CD14-positive monocyte (primary cell): Measurements from ENCODE around the gene ENDOG. TPM values are rescaled to one million over a fixed set of nuclear protein-coding genes. Genes with fewer than 3 reads are reported as not detected.
A peak's percentile ranks its signal among the peaks of the same experiment; 100 is the strongest.

Experiments used
- DNase-seq, 3 donors: peaks; one replicate each; pipeline ENCODE4 v3.0.0-alpha.2; 2011 to 2022
- H2AFZ ChIP-seq: 2 replicates; pipeline ENCODE4 v1.6.0; 2012; ENCODE audit warnings: mild to moderate bottlenecking, low read depth, low read length, inconsistent platforms; ENCODE audit not compliant: insufficient read depth, poor library complexity, severe bottlenecking
- H3K27ac ChIP-seq, 2 donors: 1 replicate in 1 of 2; 2 replicates in 1 of 2; pipeline ENCODE4 v1.5.1; 2012 to 2013; ENCODE audit warnings: low read length in 2 of 2, control low read depth in 1 of 2, inconsistent platforms in 1 of 2, low read depth in 1 of 2, mild to moderate bottlenecking in 1 of 2
- H3K27me3 ChIP-seq, 2 donors: one replicate each; pipeline versions ENCODE4 v1.6.0 to v1.6.1; 2011 to 2013; ENCODE audit warnings: low read length in 2 of 2; ENCODE audit not compliant: control insufficient read depth in 2 of 2, insufficient read depth in 2 of 2
- H3K36me3 ChIP-seq, 2 donors: replicated peaks in 1 of 2; 1 replicate in 1 of 2; 2 replicates in 1 of 2; pipeline versions ENCODE4 v1.5.1 to v1.6.1; 2012 to 2013; ENCODE audit warnings: low read length in 2 of 2, control low read depth in 1 of 2, inconsistent platforms in 1 of 2, mild to moderate bottlenecking in 1 of 2; ENCODE audit not compliant: insufficient read depth in 2 of 2, control insufficient read depth in 1 of 2
- H3K4me1 ChIP-seq, 2 donors: 1 replicate in 1 of 2; 2 replicates in 1 of 2; pipeline versions ENCODE4 v1.5.1 to v1.6.1; 2012 to 2013; ENCODE audit warnings: low read length in 2 of 2, control low read depth in 1 of 2, inconsistent platforms in 1 of 2, mild to moderate bottlenecking in 1 of 2, moderate library complexity in 1 of 2; ENCODE audit not compliant: insufficient read depth in 2 of 2, control insufficient read depth in 1 of 2
- H3K4me2 ChIP-seq: replicated peaks from 2 replicates; pipeline ENCODE3; 2012; ENCODE audit warnings: low read length, moderate library complexity, mild to moderate bottlenecking; ENCODE audit not compliant: poor library complexity, severe bottlenecking; ENCODE audit errors: extremely low read depth
- H3K4me3 ChIP-seq, 3 experiments: fragments of 200-600 bp in 1 of 3; sonication (generic) in 1 of 3; replicated peaks in 1 of 3; 1 replicate in 2 of 3; 2 replicates in 1 of 3; pipeline ENCODE4 v1.5.1; 2011 to 2013; ENCODE audit warnings: low read length in 3 of 3, mild to moderate bottlenecking in 3 of 3, control low read depth in 2 of 3, low read depth in 2 of 3, inconsistent platforms in 1 of 3, moderate library complexity in 1 of 3
- H3K79me2 ChIP-seq: 2 replicates; pipeline ENCODE4 v1.6.0; 2012; ENCODE audit warnings: mild to moderate bottlenecking, control low read depth, inconsistent platforms, low read length, moderate library complexity; ENCODE audit not compliant: insufficient read depth
- H3K9ac ChIP-seq: 2 replicates; pipeline ENCODE4 v1.6.0; 2017; ENCODE audit warnings: low read length, mild to moderate bottlenecking; ENCODE audit not compliant: insufficient read depth, poor library complexity, severe bottlenecking
- H3K9me3 ChIP-seq, 2 donors: replicated peaks in 1 of 2; 1 replicate in 1 of 2; 2 replicates in 1 of 2; pipeline versions ENCODE4 v1.5.1 to v1.6.1; 2012 to 2013; ENCODE audit warnings: low read length in 2 of 2, control low read depth in 1 of 2; ENCODE audit not compliant: control insufficient read depth in 1 of 2, insufficient read depth in 1 of 2
- H4K20me1 ChIP-seq: 2 replicates; pipeline ENCODE4 v1.6.0; 2012; ENCODE audit warnings: mild to moderate bottlenecking, low read length, control low read depth, moderate library complexity; ENCODE audit not compliant: insufficient read depth
- H3K27ac Mint-ChIP-seq, 7 donors: one replicate each; pipeline ENCODE4 v1.8.0; 2020; ENCODE audit warnings: mild to moderate bottlenecking in 7 of 7, mixed read lengths in 7 of 7, moderate library complexity in 6 of 7, inconsistent platforms in 2 of 7
- H3K27me3 Mint-ChIP-seq, 3 donors: one replicate each; pipeline ENCODE4 v1.8.0; 2021 to 2022; ENCODE audit warnings: low read depth in 3 of 3, mild to moderate bottlenecking in 3 of 3, mixed read lengths in 3 of 3, moderate library complexity in 3 of 3, inconsistent platforms in 1 of 3
- H3K36me3 Mint-ChIP-seq, 2 donors: one replicate each; pipeline ENCODE4 v1.8.0; 2020; ENCODE audit warnings: mixed read lengths in 2 of 2, inconsistent platforms in 1 of 2, mild to moderate bottlenecking in 1 of 2
- H3K4me1 Mint-ChIP-seq: one replicate; pipeline ENCODE4 v1.8.0; 2020; ENCODE audit warnings: mild to moderate bottlenecking, mixed read lengths
- H3K4me3 Mint-ChIP-seq, 2 donors: one replicate each; pipeline ENCODE4 v1.8.0; 2020; ENCODE audit warnings: mild to moderate bottlenecking in 2 of 2, mixed read lengths in 2 of 2, moderate library complexity in 1 of 2
- H3K9me3 Mint-ChIP-seq, 7 donors: one replicate each; pipeline ENCODE4 v1.8.0; 2020 to 2022; ENCODE audit warnings: mixed read lengths in 7 of 7, mild to moderate bottlenecking in 6 of 7, moderate library complexity in 6 of 7, inconsistent platforms in 2 of 7
- CTCF ChIP-seq: fragments of 200-600 bp; IDR thresholded peaks from one replicate; pipeline ENCODE4 v1.8.0; 2022; ENCODE audit warnings: antibody characterized with exemption, mild to moderate bottlenecking
- WGBS: methylation state at CpG from one replicate; pipeline ENCODE4 v1.1.5; 2013; ENCODE audit warnings: missing lambda C conversion rate; ENCODE audit not compliant: insufficient coverage; 5-methylcytosine and 5-hydroxymethylcytosine counted together
- intact Hi-C, 2 donors: fragments of 100-400 bp; cut with micrococcal nuclease; formaldehyde crosslinking; loops; one replicate each; pipeline versions ENCODE4 v1.15.0 to v1.15.1; 2023
- polyA plus RNA-seq, 3 donors: library from polyadenylated mRNA; depleted of rRNA in 1 of 3; unstranded in 2 of 3; stranded (reverse) in 1 of 3; fragments of 300-500 nt in 2 of 3; fragments of >200 nt in 1 of 3; fragmentation: Illumina TruSeq in 2 of 3; gene quantifications; 1 replicate in 2 of 3; 2 replicates in 1 of 3; pipeline ENCODE4 v1.2.3, GENCODE V29; 2012 to 2021

The ENDOG gene
- polyA plus RNA-seq, 3 donors = 7.2 to 24.6 (median 13.0) TPM

GRCh38 chr9:128770286-128771030 is 47.8 kb upstream of the ENDOG start:
- no peak for TF ChIP-seq CTCF
- Histone ChIP-seq H3K27ac (peak overlapping the region in 1 of 2 donors; percentile 93), H3K79me2 (peaks cover 30% of the 10 kb centered on the region), H4K20me1 (no peaks in the 10 kb centered on the region), H3K4me2 (peak overlapping the region; percentile 94), H3K4me3 (peak overlapping the region; percentile 70 to 97 (median 90)), H3K9ac (peak overlapping the region; percentile 94), H3K27me3 (no peaks in the 10 kb centered on the region), H2AFZ (peak overlapping the region; percentile 98), H3K4me1 (peaks cover 8 to 25% of the 10 kb centered on the region in 2 donors), H3K9me3 (peaks cover 0 to 2% of the 10 kb centered on the region in 2 donors), H3K36me3 (peaks cover 2 to 7% of the 10 kb centered on the region in 2 donors)
- intact Hi-C loops = loop anchor here in 1 of 2 donors (5.0 kb wide), 1 partner anchor 112 kb away; the partner anchor contains the start of genes KYAT1 and LRRC8A
- peaks cover 26% of the 10 kb centered on the region for H3K4me1 Mint-ChIP-seq
- H3K36me3 Mint-ChIP-seq = peaks cover 6 to 13% of the 10 kb centered on the region in 2 donors
- peak overlapping the region; percentile 98 for H3K4me3 Mint-ChIP-seq
- peaks cover 0 to 8% (median 4%) of the 10 kb centered on the region in 7 donors for H3K9me3 Mint-ChIP-seq
- 91% methylated on average over 8 of the region's 11 CpGs for WGBS
- DNase-seq = no peak
- peaks cover under 1 to 4% (median 3%) of the 10 kb centered on the region in 3 donors for H3K27me3 Mint-ChIP-seq
- peak overlapping the region; percentile 28 to 95 (median 93) for H3K27ac Mint-ChIP-seq

- peak overlapping the region; percentile 94 for H3K4me2 ChIP-seq
- Mint-ChIP-seq H3K27ac (peak overlapping the region; percentile 91 to 95 (median 93)), H3K36me3 (peaks cover 6 to 13% of the 10 kb centered on the region in 2 donors), H3K27me3 (peaks cover 3 to 4% (median 3%) of the 10 kb centered on the region in 3 donors), H3K4me3 (peak overlapping the region; percentile 98), H3K9me3 (peaks cover 3 to 15% (median 11%) of the 10 kb centered on the region in 7 donors), H3K4me1 (peaks cover 26% of the 10 kb centered on the region)
- DNase-seq = no peak
- peak overlapping the region; percentile 70 to 97 (median 90) for H3K4me3 ChIP-seq
- no peak for TF ChIP-seq CTCF
- H3K79me2 ChIP-seq = peaks cover 30% of the 10 kb centered on the region
- 0% methylated on average over 22 of the region's 28 CpGs for WGBS
- peaks cover 2 to 7% of the 10 kb centered on the region in 2 donors for H3K36me3 ChIP-seq
- no peaks in the 10 kb centered on the region for H4K20me1 ChIP-seq
- H3K9me3 ChIP-seq = peaks cover 7 to 10% of the 10 kb centered on the region in 2 donors
- intact Hi-C loops = loop anchor here in 1 of 2 donors (5.0 kb wide), 1 partner anchor 111 kb away; the partner anchor contains the start of genes KYAT1 and LRRC8A
- H2AFZ ChIP-seq = peak overlapping the region; percentile 98
- peaks cover 8 to 25% of the 10 kb centered on the region in 2 donors for H3K4me1 ChIP-seq
- no peaks in the 10 kb centered on the region for H3K27me3 ChIP-seq
- peak overlapping the region; percentile 41 to 93 for H3K27ac ChIP-seq
- H3K9ac ChIP-seq = peak overlapping the region; percentile 94
Measured at GRCh38 chr9:128771094-128771721, 47.1 kb upstream of the ENDOG start.
